ENCODE measurements around the gene HDAC4.

DNA sequence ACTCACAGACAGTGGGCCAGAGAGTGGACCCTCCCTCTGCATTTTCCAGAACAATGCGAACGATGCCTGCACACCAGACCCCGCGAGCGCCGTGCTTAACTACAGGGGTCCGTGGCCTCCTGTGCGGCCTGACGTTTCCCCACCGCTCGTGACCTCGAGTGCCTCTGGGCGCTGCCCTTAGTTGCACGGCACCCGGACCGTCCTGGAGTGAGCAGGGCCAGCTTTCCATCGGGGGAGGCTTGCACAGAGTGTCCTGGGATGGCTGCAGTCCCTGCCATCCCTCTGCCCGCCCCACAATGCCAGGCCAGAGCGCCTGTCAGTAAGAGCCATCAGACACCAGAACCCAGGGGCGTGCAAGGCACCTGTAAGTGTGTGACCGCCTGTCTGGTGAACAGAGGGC is 335.9 kb downstream of the HDAC4 start:
- TF ChIP-seq POLR2AphosphoS2 (conservative IDR thresholded peaks at IDR 0.05; ENCODE audit: low read length) (no peak), POLR2A (IDR thresholded peaks at IDR 0.05; ENCODE audit: low read length) (no peak), MAX (IDR thresholded peaks at IDR 0.05) (no peak), CTCF (IDR thresholded peaks at IDR 0.05) (no peak), EHMT2 (IDR thresholded peaks at IDR 0.05; ENCODE audit: low read depth) (no peak), RAD21 (conservative IDR thresholded peaks at IDR 0.05 in 1 of 2, IDR thresholded peaks at IDR 0.05 in 1 of 2) (no peak), ESRRA (IDR thresholded peaks at IDR 0.05; ENCODE audit: borderline replicate concordance, low read length) (no peak), ZFP36 (IDR thresholded peaks at IDR 0.05; ENCODE audit: borderline replicate concordance, partially characterized antibody) (no peak), REST (IDR thresholded peaks at IDR 0.05) (no peak), ELK1 (IDR thresholded peaks at IDR 0.05; ENCODE audit: low read depth, low read length) (no peak), HEYL (CRISPR knock-in tag; IDR thresholded peaks at IDR 0.05) (no peak)
- TF ChIP-seq, protein P1, sequence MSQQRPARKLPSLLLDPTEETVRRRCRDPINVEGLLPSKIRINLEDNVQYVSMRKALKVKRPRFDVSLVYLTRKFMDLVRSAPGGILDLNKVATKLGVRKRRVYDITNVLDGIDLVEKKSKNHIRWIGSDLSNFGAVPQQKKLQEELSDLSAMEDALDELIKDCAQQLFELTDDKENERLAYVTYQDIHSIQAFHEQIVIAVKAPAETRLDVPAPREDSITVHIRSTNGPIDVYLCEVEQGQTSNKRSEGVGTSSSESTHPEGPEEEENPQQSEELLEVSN (IDR thresholded peaks at IDR 0.05; ENCODE audit: borderline replicate concordance, low read depth) = no peak

All from A549 (cell line).